ENCODE measurements around the gene TUFT1.
"Not testable (repeated sequence)": the region's sequence is repeated elsewhere in the genome, so short reads cannot be mapped to it uniquely, and the experiment has no call there.

Gene TUFT1

DNA sequence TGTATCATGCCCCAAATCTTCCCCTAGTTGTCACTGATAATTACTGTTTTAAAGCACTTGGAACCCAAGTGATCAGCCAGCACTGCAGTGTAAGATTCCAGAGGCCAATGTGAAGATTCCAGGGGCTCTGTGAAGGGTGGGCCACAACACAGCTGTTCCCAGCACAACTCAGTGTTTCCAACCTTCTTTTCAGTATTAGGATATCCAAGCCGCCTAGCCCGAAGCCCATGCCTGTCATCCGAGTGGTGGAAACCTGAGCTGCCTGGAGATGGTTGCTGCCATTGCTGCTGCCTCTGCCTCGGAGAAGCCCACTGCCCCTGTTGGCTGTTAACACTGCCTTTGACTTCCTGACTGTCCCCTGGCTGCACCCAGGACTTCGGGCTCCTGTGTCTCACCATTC lies 41.3 kb downstream of the TUFT1 start:
- DNase-seq (ENCODE audit: low read depth), result no peak

- no peak for DNase-seq (ENCODE audit: low read depth)
These were observed 41.8 kb downstream of the TUFT1 start for GRCh38 chr1:151581921-151582320.

DNA sequence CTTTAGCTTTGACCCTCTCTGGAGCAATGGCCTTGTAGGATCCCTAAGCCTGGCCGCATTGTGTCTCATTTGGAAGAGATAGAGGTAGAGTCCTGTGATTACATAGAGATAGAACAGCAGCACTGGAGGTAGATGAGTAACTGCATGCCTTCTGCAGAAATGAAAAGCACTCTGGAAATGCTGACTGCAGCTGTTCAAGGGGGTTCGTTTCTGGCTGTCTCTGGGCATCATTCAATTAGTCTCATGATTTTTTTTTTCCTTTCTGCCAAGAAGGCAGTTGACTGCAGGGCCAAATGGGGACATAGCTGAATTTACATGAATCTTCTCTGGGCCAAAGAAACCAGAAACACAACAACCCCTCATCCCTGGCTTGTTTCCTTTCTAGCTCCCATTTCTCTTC lies 43.7 kb downstream of the TUFT1 start:
- no peak for DNase-seq (ENCODE audit: low read depth)

- no peak for DNase-seq (ENCODE audit: low read depth)
These were observed 44.2 kb downstream of the TUFT1 start for GRCh38 chr1:151584278-151584677.

GRCh38 chr1:151584780-151585179 lies 44.7 kb downstream of the TUFT1 start:
- no peak for DNase-seq (ENCODE audit: low read depth)

DNA sequence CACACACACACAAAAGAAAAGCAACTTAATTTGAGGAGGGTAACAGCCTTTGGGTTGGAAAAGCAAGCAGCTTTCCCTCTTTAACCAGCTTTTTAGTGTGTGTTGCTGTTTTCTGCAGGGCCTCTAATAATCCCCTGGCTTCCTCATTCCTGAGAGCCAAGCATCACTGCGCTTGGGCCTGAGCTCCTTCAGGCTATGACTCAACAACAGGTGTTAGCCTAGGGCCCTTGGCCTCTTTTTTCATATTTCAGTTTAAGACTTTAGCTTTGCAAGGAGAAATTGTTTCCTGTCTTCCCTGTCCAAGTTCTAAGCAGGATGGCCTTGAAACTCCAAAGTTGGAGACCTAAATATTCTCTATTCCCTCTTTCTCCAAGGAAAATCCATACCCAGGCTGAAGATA lies 45.5 kb downstream of the TUFT1 start:
- DNase-seq (ENCODE audit: low read depth), result no peak

- DNase-seq (ENCODE audit: low read depth), result no peak
These were observed 50.9 kb downstream of the TUFT1 start for GRCh38 chr1:151590961-151591360.

- no peak for DNase-seq (ENCODE audit: low read depth)
These were observed 53.6 kb downstream of the TUFT1 start for GRCh38 chr1:151593730-151594129.

- peak; percentile 84 for DNase-seq (ENCODE audit: low read depth)
These were observed 54.1 kb downstream of the TUFT1 start for GRCh38 chr1:151594143-151594625.

DNA sequence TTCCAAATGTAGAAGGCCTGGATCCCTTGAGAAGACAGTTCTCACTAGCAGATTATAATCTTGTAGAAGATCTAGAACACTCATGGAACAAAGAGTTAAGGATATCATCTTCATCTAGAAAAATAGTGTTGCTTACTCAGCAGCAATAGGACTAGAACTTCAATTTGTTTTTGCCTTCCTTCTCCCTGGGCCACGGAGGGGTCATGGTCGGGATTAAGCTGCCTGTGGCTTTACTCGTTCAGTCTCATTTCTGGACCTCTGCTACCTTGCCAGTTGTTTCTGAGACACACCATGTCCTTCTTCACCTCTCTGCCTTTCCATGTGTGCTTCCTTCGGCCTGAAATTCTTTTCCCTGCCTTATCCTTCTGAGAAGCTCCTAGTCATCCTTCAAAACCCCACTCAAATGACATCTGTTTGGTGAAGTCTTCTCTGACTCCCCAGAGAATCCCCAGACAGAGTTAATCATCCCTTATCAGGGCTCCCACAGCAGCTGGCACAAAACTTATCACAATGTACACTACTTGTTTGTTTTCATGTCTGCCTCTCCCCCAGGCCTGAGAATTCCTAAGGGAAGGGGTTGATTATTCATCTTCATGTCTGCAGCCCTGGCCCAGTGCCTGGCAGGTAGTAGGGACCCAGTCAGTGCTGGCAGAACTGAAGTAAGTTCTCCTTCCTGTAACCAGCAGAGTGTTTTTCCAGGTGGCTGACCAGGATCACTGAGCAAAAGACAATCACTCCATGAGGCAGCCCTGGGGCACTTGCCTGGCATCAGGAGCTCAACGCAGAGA lies 56.3 kb downstream of the TUFT1 start:
- no peak for DNase-seq (ENCODE audit: low read depth)

GRCh38 chr1:151602550-151602949 lies 62.4 kb downstream of the TUFT1 start:
- DNase-seq (ENCODE audit: low read depth), result not testable (repeated sequence)

DNA sequence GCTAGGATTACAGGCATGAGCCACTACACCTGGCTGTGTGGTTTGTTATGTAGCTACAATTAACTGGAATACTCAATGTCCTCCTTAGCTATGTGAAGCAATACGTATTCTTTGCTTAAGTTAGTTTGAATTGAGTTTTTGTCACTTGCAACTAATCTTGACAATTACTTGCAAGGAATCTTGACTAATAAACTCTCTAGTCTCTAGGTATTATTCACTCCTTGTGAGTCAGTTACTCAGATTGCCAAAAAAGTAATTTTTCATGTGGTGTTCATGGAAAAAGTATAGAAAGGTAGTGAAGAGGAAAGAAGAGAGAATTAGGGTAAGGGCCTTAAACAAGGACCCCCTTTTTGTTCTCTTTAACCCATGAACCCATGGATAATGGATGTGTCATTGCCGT lies 64.2 kb downstream of the TUFT1 start:
- no peak for DNase-seq (ENCODE audit: low read depth)

- DNase-seq (ENCODE audit: low read depth), result no peak
These were observed 66.3 kb downstream of the TUFT1 start for GRCh38 chr1:151606384-151606783.

- no peak for DNase-seq (ENCODE audit: low read depth)
These were observed 66.7 kb downstream of the TUFT1 start for GRCh38 chr1:151606857-151607256.

DNA sequence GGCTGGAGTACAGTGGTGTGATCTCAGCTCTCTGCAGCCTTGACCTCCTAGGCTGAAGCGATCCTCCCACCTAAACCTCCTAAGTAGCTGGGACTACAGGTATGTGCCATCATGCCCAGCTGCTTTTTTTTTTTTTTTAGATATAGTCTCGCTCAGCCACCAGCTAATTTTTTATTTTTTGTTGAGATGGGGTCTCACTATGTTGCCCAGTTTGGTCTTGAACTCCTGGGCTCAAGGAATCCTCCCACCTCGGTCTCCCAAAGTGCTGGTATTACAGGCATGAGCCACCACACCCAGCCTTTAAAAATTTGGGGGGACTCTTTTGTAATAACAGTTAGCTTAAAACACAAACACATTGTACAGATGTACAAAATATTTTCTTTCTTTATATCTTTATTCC lies 70.0 kb downstream of the TUFT1 start:
- DNase-seq (ENCODE audit: low read depth), result no peak

- DNase-seq (ENCODE audit: low read depth), result no peak
These were observed 71.2 kb downstream of the TUFT1 start for GRCh38 chr1:151611288-151611790.

GRCh38 chr1:151611832-151612500 lies 71.9 kb downstream of the TUFT1 start, which contains the start of gene SNX27:
Gene SNX27, plus strand, starts transcription at chr1:151612050. Its CDS starts 152 bp downstream, at chr1:151612202.
- DNase-seq (ENCODE audit: low read depth), result peak; percentile 78

- peak; percentile 2 for DNase-seq (ENCODE audit: low read depth)
These were observed 72.6 kb downstream of the TUFT1 start for GRCh38 chr1:151612501-151613281.

GRCh38 chr1:151613282-151613780 lies 73.2 kb downstream of the TUFT1 start:
- no peak for DNase-seq (ENCODE audit: low read depth)

- no peak for DNase-seq (ENCODE audit: low read depth)
These were observed 75.8 kb downstream of the TUFT1 start for GRCh38 chr1:151615711-151616504.

- DNase-seq (ENCODE audit: low read depth), result no peak
These were observed 76.4 kb downstream of the TUFT1 start for GRCh38 chr1:151616505-151616849.
